Tibial nerve (tissue), 4 donors: Measurements from ENCODE around the gene SSBP2. TPM values are rescaled to one million over a fixed set of nuclear protein-coding genes. Genes with fewer than 3 reads are reported as not detected.

Source experiments
- DNase-seq, 2 donors: peaks; one replicate each; pipeline ENCODE4 v3.0.0-alpha.2; 2019; ENCODE audit warnings: low spot score in 2 of 2
- H3K27ac ChIP-seq, 4 donors: fragments of 200-600 bp; sonication (generic) in 3 of 4; one replicate each; pipeline ENCODE4 v1.5.1; 2017 to 2019; ENCODE audit warnings: mild to moderate bottlenecking in 1 of 4
- H3K27me3 ChIP-seq, 2 donors: fragments of 200-600 bp; sonication (generic) in 1 of 2; one replicate each; pipeline versions ENCODE4 v1.5.1 to v1.6.0; 2017 to 2019
- H3K36me3 ChIP-seq, 3 donors: fragments of 200-600 bp; sonication (generic); one replicate each; pipeline ENCODE4 v1.5.1; 2018 to 2019
- H3K4me1 ChIP-seq, 4 donors: fragments of 200-600 bp; sonication (generic) in 3 of 4; one replicate each; pipeline ENCODE4 v1.5.1; 2017 to 2019
- H3K4me3 ChIP-seq, 4 donors: fragments of 200-600 bp; sonication (generic) in 3 of 4; one replicate each; pipeline ENCODE4 v1.5.1; 2017 to 2019; ENCODE audit warnings: mild to moderate bottlenecking in 1 of 4, moderate library complexity in 1 of 4
- H3K9me3 ChIP-seq, 4 donors: fragments of 200-600 bp; sonication (generic) in 3 of 4; one replicate each; pipeline ENCODE4 v1.5.1; 2017 to 2019
- EP300 ChIP-seq, 2 donors: sonication (generic); formaldehyde crosslinking; IDR thresholded peaks; one replicate each; pipeline ENCODE4 v1.6.1; 2017; ENCODE audit warnings: antibody characterized with exemption in 2 of 2, mild to moderate bottlenecking in 1 of 2
- POLR2A ChIP-seq, 2 donors: fragments of 450-650 bp; IDR thresholded peaks; one replicate each; pipeline ENCODE4 v1.6.1; 2017; ENCODE audit warnings: antibody characterized with exemption in 2 of 2, mild to moderate bottlenecking in 2 of 2, moderate library complexity in 2 of 2
- WGBS, 2 donors: methylation state at CpG; one replicate each; pipeline ENCODE4 v1.1.5; 2018; 5-methylcytosine and 5-hydroxymethylcytosine counted together
- total RNA-seq, 4 donors: library from RNA; depleted of rRNA; stranded (reverse); fragments of >200 nt; gene quantifications; one replicate each; pipeline ENCODE4 v1.1.0, GENCODE V29; 2016
- TF ChIP-seq, protein P1 (sequence below), 5 experiments: fragments of 200-600 bp in 3 of 5; fragments of 450-650 bp in 2 of 5; sonication (generic) in 3 of 5; IDR thresholded peaks; one replicate each; pipeline ENCODE4 v1.5.1; 2016 to 2019; ENCODE audit warnings: antibody characterized with exemption in 5 of 5, mild to moderate bottlenecking in 3 of 5, moderate library complexity in 2 of 5

Gene SSBP2
- total RNA-seq, result 10 to 100 TPM; 62.6 to 95.1 (median 77.5) TPM

DNA sequence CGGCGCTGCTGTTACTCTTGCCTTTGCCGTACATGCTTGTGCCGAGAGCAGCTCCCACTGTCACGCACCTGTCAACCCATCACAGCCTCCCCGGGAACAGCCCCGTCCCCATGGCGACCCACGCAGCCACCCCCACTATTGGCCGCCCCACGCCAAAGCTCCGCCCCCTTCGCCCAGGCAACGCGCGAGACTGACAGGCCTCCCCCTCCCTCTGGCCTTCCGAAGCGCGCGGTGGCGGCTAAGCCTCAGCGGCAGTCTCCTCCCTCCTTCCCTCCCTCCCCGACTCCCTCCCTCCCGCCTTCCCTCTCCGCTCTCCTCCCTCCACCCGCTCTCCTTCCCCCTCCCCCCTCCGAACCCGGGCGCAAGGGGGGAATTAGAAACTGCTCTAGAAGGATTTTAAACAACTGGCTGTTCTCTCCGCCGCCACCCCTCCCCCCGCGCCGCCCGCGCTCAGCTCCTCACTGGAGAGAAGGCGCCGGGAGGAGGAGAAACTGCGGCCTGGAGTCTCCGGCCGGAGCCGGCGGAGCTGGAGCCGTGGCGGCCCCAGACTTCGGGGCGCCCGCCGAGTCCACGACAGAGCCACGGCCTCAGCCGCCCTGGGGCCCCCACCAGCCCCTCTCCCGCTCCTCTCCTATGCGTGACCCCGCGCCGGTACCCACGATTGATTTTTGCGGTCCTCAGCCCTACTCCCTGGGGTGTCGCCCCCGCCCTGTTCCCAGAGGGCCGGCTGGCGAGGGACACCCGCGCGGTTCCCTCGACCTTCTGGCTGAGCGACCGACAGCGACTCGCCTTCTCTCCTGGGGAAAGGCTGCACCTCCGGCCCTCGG, at the start of gene SSBP2:
SSBP2 (minus strand) TSS at position 89 of the 827 bp plus-strand sequence; CDS start at position 34, 55 bp downstream.
- Histone ChIP-seq H3K27ac (peak within 1 kb of the TSS; percentile 94 to 99 (median 98)), H3K36me3 (no peaks in the 10 kb centered on the region), H3K27me3 (no peaks in the 10 kb centered on the region), H3K4me1 (peaks cover 2 to 70% (median 20%) of the 10 kb centered on the region in 4 donors), H3K4me3 (peak within 1 kb of the TSS; percentile 85 to 99 (median 92)), H3K9me3 (no peaks in the 10 kb centered on the region)
- DNase-seq, result peak; percentile 99
- TF ChIP-seq EP300 (IDR thresholded peaks at IDR 0.05) (peak; percentile 88 to 100), POLR2A (IDR thresholded peaks at IDR 0.05) (peak; percentile 83 to 90)
- TF ChIP-seq, protein P1, sequence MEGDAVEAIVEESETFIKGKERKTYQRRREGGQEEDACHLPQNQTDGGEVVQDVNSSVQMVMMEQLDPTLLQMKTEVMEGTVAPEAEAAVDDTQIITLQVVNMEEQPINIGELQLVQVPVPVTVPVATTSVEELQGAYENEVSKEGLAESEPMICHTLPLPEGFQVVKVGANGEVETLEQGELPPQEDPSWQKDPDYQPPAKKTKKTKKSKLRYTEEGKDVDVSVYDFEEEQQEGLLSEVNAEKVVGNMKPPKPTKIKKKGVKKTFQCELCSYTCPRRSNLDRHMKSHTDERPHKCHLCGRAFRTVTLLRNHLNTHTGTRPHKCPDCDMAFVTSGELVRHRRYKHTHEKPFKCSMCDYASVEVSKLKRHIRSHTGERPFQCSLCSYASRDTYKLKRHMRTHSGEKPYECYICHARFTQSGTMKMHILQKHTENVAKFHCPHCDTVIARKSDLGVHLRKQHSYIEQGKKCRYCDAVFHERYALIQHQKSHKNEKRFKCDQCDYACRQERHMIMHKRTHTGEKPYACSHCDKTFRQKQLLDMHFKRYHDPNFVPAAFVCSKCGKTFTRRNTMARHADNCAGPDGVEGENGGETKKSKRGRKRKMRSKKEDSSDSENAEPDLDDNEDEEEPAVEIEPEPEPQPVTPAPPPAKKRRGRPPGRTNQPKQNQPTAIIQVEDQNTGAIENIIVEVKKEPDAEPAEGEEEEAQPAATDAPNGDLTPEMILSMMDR (IDR thresholded peaks at IDR 0.05), result peak in 3 of 5 experiments; percentile 6 to 66 (median 61)
- WGBS, 2 donors, result 1 to 3% methylated on average over 37 to 62 of the region's 73 CpGs

DNA sequence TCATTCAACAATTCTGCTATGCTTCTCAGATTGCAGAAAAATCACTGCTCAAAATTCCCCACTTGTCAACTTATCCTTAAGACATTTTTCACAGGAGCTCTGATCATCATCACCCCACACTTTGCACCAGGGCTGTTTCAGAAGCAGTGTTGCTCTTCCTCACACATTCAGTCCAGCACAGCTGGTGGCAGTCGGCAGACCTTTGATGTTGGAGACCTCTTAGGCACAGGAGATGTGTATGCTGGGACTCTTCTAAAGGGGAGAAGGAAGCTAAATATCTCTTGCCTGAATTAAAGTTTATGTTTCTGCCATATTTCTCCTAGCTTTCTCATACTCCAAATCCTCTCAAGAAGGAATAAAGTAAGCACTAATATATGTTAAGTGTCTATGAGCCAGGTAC, 44.8 kb upstream of the SSBP2 start:
- no peak overlapping the region for H3K4me3 ChIP-seq
- DNase-seq, result no peak
- H3K27me3 ChIP-seq, result no peaks in the 10 kb centered on the region
- no peaks in the 10 kb centered on the region for H3K9me3 ChIP-seq
- H3K36me3 ChIP-seq, result no peaks in the 10 kb centered on the region
- H3K27ac ChIP-seq, result no peak overlapping the region
- 87 to 93% methylated on average over 1 of the region's 1 CpG for WGBS, 2 donors
- TF ChIP-seq POLR2A (IDR thresholded peaks at IDR 0.05), result no peak
- TF ChIP-seq, protein P1 (IDR thresholded peaks at IDR 0.05), result no peak
- TF ChIP-seq EP300 (IDR thresholded peaks at IDR 0.05), result no peak
- no peaks in the 10 kb centered on the region for H3K4me1 ChIP-seq

DNA sequence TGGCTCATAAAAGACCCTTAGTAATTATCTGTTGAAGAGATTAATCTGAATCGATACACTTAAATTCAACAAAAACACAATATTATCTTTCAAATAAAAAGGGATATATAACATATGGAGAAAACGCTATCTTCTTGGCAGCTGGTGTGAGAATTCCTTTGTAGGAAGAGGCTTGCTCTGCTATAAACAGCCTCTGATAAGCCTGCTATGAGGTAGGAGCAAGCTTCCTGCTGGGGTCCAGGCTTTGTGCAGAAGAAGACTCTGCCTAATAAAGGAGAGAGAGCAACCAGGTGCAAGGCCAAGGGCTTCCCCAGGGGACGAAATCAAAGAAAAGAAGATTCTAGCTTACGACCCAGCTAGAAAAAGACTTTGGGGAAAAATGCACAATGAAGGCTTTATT, 43.3 kb upstream of the SSBP2 start:
- no peaks in the 10 kb centered on the region for H3K9me3 ChIP-seq
- H3K36me3 ChIP-seq, result no peaks in the 10 kb centered on the region
- H3K27me3 ChIP-seq, result no peaks in the 10 kb centered on the region
- peaks cover 0 to 4% (median 0%) of the 10 kb centered on the region in 4 donors for H3K4me1 ChIP-seq
- H3K4me3 ChIP-seq, result no peak overlapping the region
- DNase-seq, result no peak
- 37 to 42% methylated on average over 4 of the region's 4 CpGs for WGBS, 2 donors
- TF ChIP-seq EP300 (IDR thresholded peaks at IDR 0.05), result no peak
- TF ChIP-seq POLR2A (IDR thresholded peaks at IDR 0.05), result no peak
- TF ChIP-seq, protein P1 (IDR thresholded peaks at IDR 0.05), result no peak
- no peak overlapping the region for H3K27ac ChIP-seq

DNA sequence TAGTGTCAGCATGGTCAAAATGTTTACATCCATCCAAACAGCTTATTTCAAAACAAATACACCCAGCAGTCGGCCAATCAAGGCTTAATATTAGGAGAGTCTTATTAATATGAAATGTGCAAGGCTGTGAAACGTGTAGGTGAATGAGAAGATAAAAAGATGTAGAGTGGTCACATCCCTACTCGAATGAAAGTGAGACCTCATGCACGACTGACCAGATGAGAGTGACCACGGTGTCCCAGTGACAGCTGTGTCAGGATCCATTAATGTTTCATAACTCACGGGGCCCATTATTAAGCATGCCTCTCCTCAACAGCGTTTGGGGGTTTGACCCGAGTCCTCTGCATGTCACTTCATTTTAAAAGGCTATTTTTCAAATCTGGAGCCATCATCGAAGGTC, 39.4 kb upstream of the SSBP2 start:
- Histone ChIP-seq H3K36me3 (no peaks in the 10 kb centered on the region), H3K27me3 (no peaks in the 10 kb centered on the region), H3K4me1 (peaks cover 0 to 36% (median 21%) of the 10 kb centered on the region in 4 donors), H3K27ac (no peak overlapping the region), H3K9me3 (no peaks in the 10 kb centered on the region), H3K4me3 (no peak overlapping the region)
- no peak for DNase-seq
- TF ChIP-seq, protein P1 (IDR thresholded peaks at IDR 0.05), result no peak
- TF ChIP-seq POLR2A (IDR thresholded peaks at IDR 0.05) (no peak), EP300 (IDR thresholded peaks at IDR 0.05) (no peak)
- WGBS, 2 donors, result 86 to 88% methylated on average over 9 of the region's 9 CpGs

DNA sequence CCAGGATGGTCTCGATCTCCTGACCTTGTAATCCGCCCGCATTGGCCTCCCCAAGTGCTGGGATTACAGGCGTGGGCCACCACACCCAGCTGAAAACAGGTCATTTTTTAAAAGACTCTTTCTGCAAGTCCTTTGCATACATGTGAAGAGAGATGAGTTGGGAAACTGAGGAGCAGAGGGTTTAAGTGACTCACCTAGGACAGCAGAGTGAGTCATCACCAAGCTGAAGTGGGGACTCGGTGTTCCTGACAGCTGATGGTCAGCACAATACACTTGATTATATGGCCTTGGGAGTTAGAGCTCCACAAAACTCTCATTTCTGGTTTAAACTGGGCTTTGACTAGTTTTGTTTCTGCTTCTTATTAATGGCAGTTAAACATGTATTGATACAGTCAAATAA, 38.1 kb upstream of the SSBP2 start:
- TF ChIP-seq POLR2A (IDR thresholded peaks at IDR 0.05) (no peak), EP300 (IDR thresholded peaks at IDR 0.05) (peak in 1 of 2 donors; percentile 58)
- TF ChIP-seq, protein P1 (IDR thresholded peaks at IDR 0.05), result no peak
- H3K27ac ChIP-seq, result peak overlapping the region; percentile 41 to 83 (median 54)
- H3K9me3 ChIP-seq, result no peaks in the 10 kb centered on the region

More for the DNA sequence above, 38.1 kb upstream of the SSBP2 start:
- no peak for DNase-seq
- 72 to 74% methylated on average over 5 of the region's 5 CpGs for WGBS, 2 donors
- Histone ChIP-seq H3K4me1 (peaks cover 0 to 38% (median 21%) of the 10 kb centered on the region in 4 donors), H3K4me3 (no peak overlapping the region), H3K36me3 (no peaks in the 10 kb centered on the region), H3K27me3 (no peaks in the 10 kb centered on the region)
